ENCODE measurements around the gene SERTAD3.
"Not testable (repeated sequence)": the region's sequence is repeated elsewhere in the genome, so short reads cannot be mapped to it uniquely, and the experiment has no call there.

Gene SERTAD3

GRCh38 chr19:40414542-40415535, 29.3 kb downstream of the SERTAD3 start:
- no peaks in the 10 kb centered on the region for H3K27me3 ChIP-seq (ENCODE audit: insufficient read depth, low read length)
- no peaks in the 10 kb centered on the region for H3K9me3 ChIP-seq (ENCODE audit: insufficient read depth, low read depth, low read length)
- H3K36me3 ChIP-seq (ENCODE audit: insufficient read depth, low read depth, low read length): no peaks in the 10 kb centered on the region
- no peak overlapping the region for H3K4me3 ChIP-seq (ENCODE audit: low read length)
- H3K4me1 ChIP-seq (ENCODE audit: insufficient read depth, low read length): peaks cover 2% of the 10 kb centered on the region
- no peak overlapping the region for H3K9ac ChIP-seq (ENCODE audit: low read depth, low read length)
- H3K27ac ChIP-seq (ENCODE audit: low read length): no peak overlapping the region

- peaks cover 4% of the 10 kb centered on the region for H3K4me1 ChIP-seq (ENCODE audit: insufficient read depth, low read length)
- H3K9ac ChIP-seq (ENCODE audit: low read depth, low read length): peak within 1 kb of the TSS; percentile 59; the same call in 1 of the 2 replicates
- H3K27me3 ChIP-seq (ENCODE audit: insufficient read depth, low read length): no peaks in the 10 kb centered on the region
- no peaks in the 10 kb centered on the region for H3K36me3 ChIP-seq (ENCODE audit: insufficient read depth, low read depth, low read length)
- H3K27ac ChIP-seq (ENCODE audit: low read length): no peak within 1 kb of the TSS
- H3K4me3 ChIP-seq (ENCODE audit: low read length): peak within 1 kb of the TSS; percentile 48; the same call in 1 of the 2 replicates
- no peaks in the 10 kb centered on the region for H3K9me3 ChIP-seq (ENCODE audit: insufficient read depth, low read depth, low read length)
Measured at GRCh38 chr19:40413291-40413845, 30.8 kb downstream of the SERTAD3 start, which contains the start of gene PRX. Gene PRX (minus strand): TSS chr19:40413378. CDS start chr19:40407932, 5,446 bp downstream.

- peaks cover 4% of the 10 kb centered on the region for H3K4me1 ChIP-seq (ENCODE audit: insufficient read depth, low read length)
- H3K27ac ChIP-seq (ENCODE audit: low read length): no peak overlapping the region
- H3K36me3 ChIP-seq (ENCODE audit: insufficient read depth, low read depth, low read length): no peaks in the 10 kb centered on the region
- no peaks in the 10 kb centered on the region for H3K27me3 ChIP-seq (ENCODE audit: insufficient read depth, low read length)
- no peak overlapping the region for H3K9ac ChIP-seq (ENCODE audit: low read depth, low read length)
- H3K4me3 ChIP-seq (ENCODE audit: low read length): peak overlapping the region; percentile 48; the same call in 1 of the 2 replicates
- H3K9me3 ChIP-seq (ENCODE audit: insufficient read depth, low read depth, low read length): no peaks in the 10 kb centered on the region
Measured at GRCh38 chr19:40412866-40413265, 31.3 kb downstream of the SERTAD3 start.

GRCh38 chr19:40411958-40412499, 32.1 kb downstream of the SERTAD3 start:
- Histone ChIP-seq H3K27ac (ENCODE audit: low read length) (no peak overlapping the region), H3K27me3 (ENCODE audit: insufficient read depth, low read length) (no peaks in the 10 kb centered on the region), H3K36me3 (ENCODE audit: insufficient read depth, low read depth, low read length) (no peaks in the 10 kb centered on the region), H3K4me1 (ENCODE audit: insufficient read depth, low read length) (peaks cover 4% of the 10 kb centered on the region), H3K4me3 (ENCODE audit: low read length) (no peak overlapping the region), H3K9ac (ENCODE audit: low read depth, low read length) (no peak overlapping the region), H3K9me3 (ENCODE audit: insufficient read depth, low read depth, low read length) (no peaks in the 10 kb centered on the region)

GRCh38 chr19:40411125-40411842, 32.9 kb downstream of the SERTAD3 start:
- H3K27ac ChIP-seq (ENCODE audit: low read length): no peak overlapping the region
- no peak overlapping the region for H3K4me3 ChIP-seq (ENCODE audit: low read length)
- no peaks in the 10 kb centered on the region for H3K27me3 ChIP-seq (ENCODE audit: insufficient read depth, low read length)
- H3K9ac ChIP-seq (ENCODE audit: low read depth, low read length): no peak overlapping the region
- no peaks in the 10 kb centered on the region for H3K36me3 ChIP-seq (ENCODE audit: insufficient read depth, low read depth, low read length)
- H3K4me1 ChIP-seq (ENCODE audit: insufficient read depth, low read length): peaks cover 4% of the 10 kb centered on the region
- no peaks in the 10 kb centered on the region for H3K9me3 ChIP-seq (ENCODE audit: insufficient read depth, low read depth, low read length)

- Histone ChIP-seq H3K4me3 (ENCODE audit: low read length) (no peak overlapping the region), H3K4me1 (ENCODE audit: insufficient read depth, low read length) (peaks cover 4% of the 10 kb centered on the region), H3K36me3 (ENCODE audit: insufficient read depth, low read depth, low read length) (no peaks in the 10 kb centered on the region), H3K27ac (ENCODE audit: low read length) (no peak overlapping the region), H3K9me3 (ENCODE audit: insufficient read depth, low read depth, low read length) (no peaks in the 10 kb centered on the region), H3K27me3 (ENCODE audit: insufficient read depth, low read length) (no peaks in the 10 kb centered on the region), H3K9ac (ENCODE audit: low read depth, low read length) (peak overlapping the region; percentile 39; the same call in 1 of the 2 replicates)
Measured at GRCh38 chr19:40410030-40410389, 34.1 kb downstream of the SERTAD3 start.

- H3K9ac ChIP-seq (ENCODE audit: low read depth, low read length); H3K27me3 ChIP-seq (ENCODE audit: insufficient read depth, low read length); H3K9me3 ChIP-seq (ENCODE audit: insufficient read depth, low read depth, low read length); H3K27ac ChIP-seq (ENCODE audit: low read length); H3K4me3 ChIP-seq (ENCODE audit: low read length); H3K4me1 ChIP-seq (ENCODE audit: insufficient read depth, low read length); H3K36me3 ChIP-seq (ENCODE audit: insufficient read depth, low read depth, low read length): not testable (repeated sequence)
Measured at GRCh38 chr19:40408598-40408925, 35.6 kb downstream of the SERTAD3 start.

- peaks cover 7% of the 10 kb centered on the region for H3K4me1 ChIP-seq (ENCODE audit: insufficient read depth, low read length)
- no peaks in the 10 kb centered on the region for H3K9me3 ChIP-seq (ENCODE audit: insufficient read depth, low read depth, low read length)
- no peak overlapping the region for H3K4me3 ChIP-seq (ENCODE audit: low read length)
- no peak overlapping the region for H3K9ac ChIP-seq (ENCODE audit: low read depth, low read length)
- H3K36me3 ChIP-seq (ENCODE audit: insufficient read depth, low read depth, low read length): no peaks in the 10 kb centered on the region
- no peaks in the 10 kb centered on the region for H3K27me3 ChIP-seq (ENCODE audit: insufficient read depth, low read length)
- no peak overlapping the region for H3K27ac ChIP-seq (ENCODE audit: low read length)
Measured at GRCh38 chr19:40407714-40408597, 36.2 kb downstream of the SERTAD3 start.

- Histone ChIP-seq H3K9me3 (ENCODE audit: insufficient read depth, low read depth, low read length) (no peaks in the 10 kb centered on the region), H3K4me1 (ENCODE audit: insufficient read depth, low read length) (peaks cover 3% of the 10 kb centered on the region; the same call in 1 of the 2 replicates), H3K4me3 (ENCODE audit: low read length) (peak overlapping the region; percentile 69), H3K27me3 (ENCODE audit: insufficient read depth, low read length) (peaks cover 2% of the 10 kb centered on the region), H3K9ac (ENCODE audit: low read depth, low read length) (peak overlapping the region; percentile 21; the same call in 1 of the 2 replicates), H3K27ac (ENCODE audit: low read length) (no peak overlapping the region), H3K36me3 (ENCODE audit: insufficient read depth, low read depth, low read length) (no peaks in the 10 kb centered on the region)
Measured at GRCh38 chr19:40403262-40403984, 40.7 kb downstream of the SERTAD3 start.

GRCh38 chr19:40400559-40400958, 43.6 kb downstream of the SERTAD3 start:
- peaks cover 7% of the 10 kb centered on the region for H3K27me3 ChIP-seq (ENCODE audit: insufficient read depth, low read length)
- H3K4me3 ChIP-seq (ENCODE audit: low read length): no peak overlapping the region
- no peak overlapping the region for H3K27ac ChIP-seq (ENCODE audit: low read length)
- no peaks in the 10 kb centered on the region for H3K36me3 ChIP-seq (ENCODE audit: insufficient read depth, low read depth, low read length)
- H3K9ac ChIP-seq (ENCODE audit: low read depth, low read length): no peak overlapping the region
- no peaks in the 10 kb centered on the region for H3K9me3 ChIP-seq (ENCODE audit: insufficient read depth, low read depth, low read length)
- H3K4me1 ChIP-seq (ENCODE audit: insufficient read depth, low read length): peaks cover 3% of the 10 kb centered on the region; the same call in 1 of the 2 replicates

Measured in iPS-20b (cell line).